Thoracic aorta (tissue), 2 donors: ENCODE data around the gene MRM2. TPM values are rescaled to one million over a fixed set of nuclear protein-coding genes. Genes with fewer than 3 reads are reported as not detected.

Source experiments
- ATAC-seq: fragments of 150-250 bp; one replicate; pipeline ENCODE4 v1.8.0; 2017; ENCODE audit warnings: low read depth; ENCODE audit not compliant: insufficient number of reproducible peaks, low FRiP score
- DNase-seq: peaks from one replicate; pipeline ENCODE4 v3.0.0-alpha.2; 2020; ENCODE audit warnings: low spot score
- H3K27ac ChIP-seq, 2 donors: fragments of 200-600 bp; sonication (generic); 1 replicate in 1 of 2; 2 replicates in 1 of 2; pipeline ENCODE4 v1.5.1; 2016; ENCODE audit warnings: mild to moderate bottlenecking in 2 of 2, moderate library complexity in 2 of 2
- H3K27me3 ChIP-seq: fragments of 200-600 bp; sonication (generic); replicated peaks from 2 replicates; pipeline ENCODE4 v1.6.0; 2016; ENCODE audit warnings: mild to moderate bottlenecking; ENCODE audit not compliant: insufficient read depth
- H3K36me3 ChIP-seq: fragments of 200-600 bp; sonication (generic); one replicate; pipeline ENCODE4 v1.5.1; 2016
- H3K4me1 ChIP-seq, 2 donors: fragments of 200-600 bp; sonication (generic); 1 replicate in 1 of 2; 2 replicates in 1 of 2; pipeline versions ENCODE4 v1.5.1 to v1.6.0; 2016; ENCODE audit warnings: low read depth in 2 of 2, mild to moderate bottlenecking in 1 of 2; ENCODE audit not compliant: control insufficient read depth in 1 of 2
- H3K4me3 ChIP-seq: fragments of 200-600 bp; sonication (generic); 2 replicates; pipeline ENCODE4 v1.5.1; 2016; ENCODE audit warnings: mild to moderate bottlenecking
- H3K9me3 ChIP-seq: fragments of 200-600 bp; sonication (generic); 2 replicates; pipeline ENCODE4 v1.5.1; 2016
- total RNA-seq, 2 donors: library from RNA; depleted of rRNA; stranded (reverse); fragments of >200 nt; gene quantifications; one replicate each; pipeline versions ENCODE4 v1.1.0 to v1.2.3, GENCODE V29; 2016
- TF ChIP-seq, protein P1 (sequence below): fragments of 200-600 bp; sonication (generic); IDR thresholded peaks from one replicate; pipeline ENCODE4 v1.5.1; 2019; ENCODE audit warnings: antibody characterized with exemption

Gene MRM2
- total RNA-seq, 2 donors from 2014 or later = 12.5 to 16.6 TPM

DNA sequence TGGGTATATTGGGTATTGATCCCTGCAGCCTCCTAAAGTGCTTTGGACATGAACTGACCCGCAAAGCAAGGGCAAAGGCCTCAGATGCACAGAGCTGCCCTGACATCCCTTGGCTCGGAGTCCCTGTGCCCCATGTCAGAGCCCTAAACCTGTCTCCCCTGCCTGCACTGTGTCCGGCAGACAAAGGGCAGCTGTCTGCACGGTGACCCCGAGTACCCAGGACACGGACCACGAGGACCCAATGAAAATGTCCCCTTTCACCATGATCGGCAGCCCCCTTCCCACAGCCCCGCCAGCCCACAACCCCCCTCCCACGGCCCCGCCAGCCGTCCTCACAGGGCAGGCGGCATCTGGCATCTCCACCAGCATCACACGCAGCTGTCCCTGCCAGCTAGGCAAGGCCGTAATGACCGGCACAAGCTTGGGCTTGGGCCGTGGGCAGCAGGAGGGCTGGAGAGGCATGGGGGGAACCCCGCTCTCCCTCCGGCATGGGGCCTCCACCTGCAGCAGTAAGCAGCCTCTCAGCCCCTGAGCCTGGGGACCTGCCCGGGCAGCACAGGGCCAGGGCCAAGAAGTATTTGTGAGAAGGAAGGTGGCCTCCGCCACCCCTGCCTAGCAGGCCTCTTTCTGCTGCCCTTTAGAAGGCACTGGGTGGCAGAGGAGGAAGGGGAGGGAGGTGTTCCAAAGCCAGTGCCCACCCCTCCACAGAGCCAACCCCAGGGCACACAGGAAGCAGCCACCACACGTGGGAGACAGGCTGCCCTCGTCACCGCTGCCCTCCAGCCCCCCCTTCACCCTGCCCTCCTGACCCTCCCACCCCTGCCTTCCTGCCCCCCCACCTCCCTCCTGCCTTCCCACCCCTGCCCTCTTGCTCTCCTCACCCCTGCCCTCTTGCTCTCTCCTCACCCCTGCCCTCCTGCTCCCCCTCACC, 10.1 kb upstream of the MRM2 start:
- TF ChIP-seq, protein P1, sequence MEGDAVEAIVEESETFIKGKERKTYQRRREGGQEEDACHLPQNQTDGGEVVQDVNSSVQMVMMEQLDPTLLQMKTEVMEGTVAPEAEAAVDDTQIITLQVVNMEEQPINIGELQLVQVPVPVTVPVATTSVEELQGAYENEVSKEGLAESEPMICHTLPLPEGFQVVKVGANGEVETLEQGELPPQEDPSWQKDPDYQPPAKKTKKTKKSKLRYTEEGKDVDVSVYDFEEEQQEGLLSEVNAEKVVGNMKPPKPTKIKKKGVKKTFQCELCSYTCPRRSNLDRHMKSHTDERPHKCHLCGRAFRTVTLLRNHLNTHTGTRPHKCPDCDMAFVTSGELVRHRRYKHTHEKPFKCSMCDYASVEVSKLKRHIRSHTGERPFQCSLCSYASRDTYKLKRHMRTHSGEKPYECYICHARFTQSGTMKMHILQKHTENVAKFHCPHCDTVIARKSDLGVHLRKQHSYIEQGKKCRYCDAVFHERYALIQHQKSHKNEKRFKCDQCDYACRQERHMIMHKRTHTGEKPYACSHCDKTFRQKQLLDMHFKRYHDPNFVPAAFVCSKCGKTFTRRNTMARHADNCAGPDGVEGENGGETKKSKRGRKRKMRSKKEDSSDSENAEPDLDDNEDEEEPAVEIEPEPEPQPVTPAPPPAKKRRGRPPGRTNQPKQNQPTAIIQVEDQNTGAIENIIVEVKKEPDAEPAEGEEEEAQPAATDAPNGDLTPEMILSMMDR = no peak
- ATAC-seq (no peak), DNase-seq (no peak)
- Histone ChIP-seq H3K4me3 (no peak overlapping the region), H3K27ac (no peak overlapping the region), H3K9me3 (no peaks in the 10 kb centered on the region), H3K4me1 (peaks cover 12 to 14% of the 10 kb centered on the region in 2 donors), H3K27me3 (no peaks in the 10 kb centered on the region), H3K36me3 (no peaks in the 10 kb centered on the region)

DNA sequence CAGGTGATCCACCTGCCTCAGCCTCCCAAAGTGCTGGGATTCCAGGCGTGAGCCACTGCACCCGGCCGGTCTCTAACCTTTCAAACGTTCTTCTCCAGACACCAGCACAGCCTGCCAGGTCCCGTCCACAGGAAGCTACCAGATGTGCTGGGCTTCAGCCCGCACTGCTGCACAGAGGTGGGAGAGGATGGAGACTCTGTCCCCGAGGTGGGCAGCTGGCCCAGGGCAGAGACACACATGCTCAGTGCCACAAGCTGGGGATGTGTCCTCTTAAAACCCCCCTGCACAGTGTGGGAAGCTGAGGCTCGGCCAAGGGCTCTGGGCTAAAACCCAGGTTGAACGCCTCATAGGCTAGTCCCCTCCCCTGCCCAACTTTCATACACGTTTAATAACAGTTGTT, 9.4 kb upstream of the MRM2 start:
- no peak for DNase-seq
- no peak for ATAC-seq
- Histone ChIP-seq H3K4me3 (no peak overlapping the region), H3K9me3 (no peaks in the 10 kb centered on the region), H3K36me3 (no peaks in the 10 kb centered on the region), H3K4me1 (peaks cover 12 to 14% of the 10 kb centered on the region in 2 donors), H3K27ac (no peak overlapping the region), H3K27me3 (no peaks in the 10 kb centered on the region)
- TF ChIP-seq, protein P1 = no peak

DNA sequence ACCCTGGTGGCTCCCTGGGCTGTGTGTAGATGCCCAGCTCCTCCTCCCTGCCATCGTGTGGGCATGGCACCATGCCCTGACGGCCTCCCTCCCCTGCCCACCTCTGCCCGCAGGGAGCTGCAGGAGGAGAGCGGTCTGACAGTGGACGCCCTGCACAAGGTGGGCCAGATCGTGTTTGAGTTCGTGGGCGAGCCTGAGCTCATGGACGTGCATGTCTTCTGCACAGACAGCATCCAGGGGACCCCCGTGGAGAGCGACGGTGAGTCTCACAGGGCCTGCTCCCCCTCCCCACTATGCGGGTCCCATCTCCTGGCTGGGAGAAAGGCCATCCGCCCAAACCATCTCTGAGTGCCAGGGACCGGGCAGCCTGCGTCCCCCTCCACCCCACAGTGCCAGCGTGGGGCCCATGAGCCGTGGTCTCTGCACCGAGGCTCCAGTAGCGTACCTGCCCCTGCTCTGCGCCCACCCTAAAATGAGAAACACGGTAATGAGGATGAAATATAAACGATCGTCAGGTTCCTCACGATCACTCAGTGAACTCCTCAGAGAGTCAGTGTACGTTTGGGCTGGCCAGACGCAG, 7.8 kb upstream of the MRM2 start:
- ATAC-seq (no peak), DNase-seq (no peak)
- Histone ChIP-seq H3K27me3 (no peaks in the 10 kb centered on the region), H3K4me1 (peaks cover 12 to 14% of the 10 kb centered on the region in 2 donors), H3K36me3 (no peaks in the 10 kb centered on the region), H3K27ac (peak overlapping the region in 1 of 2 donors; percentile 73), H3K4me3 (no peak overlapping the region), H3K9me3 (no peaks in the 10 kb centered on the region)
- TF ChIP-seq, protein P1 = no peak

DNA sequence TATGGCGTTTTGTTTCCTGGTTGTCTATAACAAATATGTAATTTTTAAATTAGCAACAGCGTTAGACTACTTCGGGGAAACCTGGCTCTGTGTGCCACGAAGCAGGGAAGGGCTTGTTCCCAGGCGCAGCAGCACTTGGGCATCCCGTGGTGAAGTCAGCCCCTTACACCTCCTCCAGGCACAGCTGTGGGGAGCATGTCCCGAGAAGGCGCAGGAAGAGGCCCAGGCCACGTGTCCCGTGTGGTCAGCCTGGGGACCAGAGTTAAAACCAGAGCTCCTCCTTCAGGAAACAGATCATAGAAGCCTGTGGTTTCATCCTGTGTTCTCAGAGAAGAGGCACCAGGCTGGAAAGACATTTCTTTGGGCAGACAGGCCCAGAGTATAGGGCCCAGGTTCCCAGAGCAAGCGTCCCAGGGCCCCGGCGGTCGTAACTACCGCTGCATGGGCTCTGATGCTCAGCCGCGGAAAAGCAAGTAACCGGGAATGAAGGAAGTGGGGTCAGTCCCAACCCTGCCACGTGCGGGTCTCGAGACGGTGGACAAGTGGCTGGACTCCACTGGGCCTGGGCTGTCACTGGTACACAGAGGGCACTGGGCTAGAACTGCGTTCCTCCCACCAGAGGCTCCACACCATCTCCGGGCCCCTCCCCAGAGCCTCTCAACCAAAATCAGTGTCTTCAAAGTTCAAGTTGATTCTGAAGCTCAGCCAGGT, 7.1 kb upstream of the MRM2 start:
- DNase-seq = no peak
- H3K4me3 ChIP-seq = peak overlapping the region; percentile 39
- H3K27ac ChIP-seq = peak overlapping the region; percentile 66 to 73
- no peaks in the 10 kb centered on the region for H3K27me3 ChIP-seq
- ATAC-seq = no peak
- peaks cover 12 to 14% of the 10 kb centered on the region in 2 donors for H3K4me1 ChIP-seq
- TF ChIP-seq, protein P1 = no peak
- H3K36me3 ChIP-seq = no peaks in the 10 kb centered on the region
- no peaks in the 10 kb centered on the region for H3K9me3 ChIP-seq
